Cardiac muscle cell (in vitro differentiated cells and primary cell): ENCODE measurements around the gene DNAH6. TPM values are rescaled to one million over a fixed set of nuclear protein-coding genes. Genes with fewer than 3 reads are reported as not detected.
A peak's percentile ranks its signal among the peaks of the same experiment; 100 is the strongest.
"Not testable (repeated sequence)": the region's sequence is repeated elsewhere in the genome, so short reads cannot be mapped to it uniquely, and the experiment has no call there.

Source experiments
- DNase-seq, 2 donors: peaks; one replicate each; pipeline versions ENCODE4 v3.0.0 to v3.0.0-alpha.2; 2010 to 2017; ENCODE audit warnings: low read depth in 1 of 2, low spot score in 1 of 2
- H3K27ac ChIP-seq: fragments of 200-600 bp; sonication (generic); 2 replicates; pipeline ENCODE4 v1.5.1; 2016
- H3K27me3 ChIP-seq: fragments of 200-600 bp; sonication (generic); 2 replicates; pipeline ENCODE4 v1.6.0; 2016; ENCODE audit warnings: control low read depth
- H3K36me3 ChIP-seq: fragments of 200-600 bp; sonication (generic); 2 replicates; pipeline ENCODE4 v1.5.1; 2016; ENCODE audit warnings: control low read depth
- H3K4me1 ChIP-seq: fragments of 200-600 bp; sonication (generic); 2 replicates; pipeline ENCODE4 v1.8.1; 2017; ENCODE audit warnings: low read depth, mild to moderate bottlenecking, mixed run types
- H3K4me3 ChIP-seq: fragments of 200-600 bp; sonication (generic); 2 replicates; pipeline ENCODE4 v1.5.1; 2016; ENCODE audit warnings: mild to moderate bottlenecking
- H3K9me3 ChIP-seq: fragments of 200-600 bp; sonication (generic); 2 replicates; pipeline ENCODE4 v1.5.1; 2017; ENCODE audit warnings: low read depth, mild to moderate bottlenecking, control low read depth
- polyA plus RNA-seq: library from polyadenylated mRNA; unstranded; fragments of >200 nt; fragmentation: Nextera tagmentation; extraction: Ambion mirVana; gene quantifications from 2 replicates; pipeline ENCODE4 v1.2.1, GENCODE V29; 2016
- total RNA-seq: library from RNA; depleted of rRNA; stranded (reverse); fragments of >200 nt; gene quantifications from 2 replicates; pipeline ENCODE4 v1.2.3, GENCODE V29; 2016
- TF ChIP-seq, protein P1 (sequence below): IDR thresholded peaks from 2 replicates; pipeline ENCODE4 v1.5.1; 2012; ENCODE audit warnings: low read depth, mild to moderate bottlenecking, low read length

Gene DNAH6
- total and polyA plus RNA-seq, 2 experiments from 2014 or later: 0.66 to 0.73 TPM

DNA sequence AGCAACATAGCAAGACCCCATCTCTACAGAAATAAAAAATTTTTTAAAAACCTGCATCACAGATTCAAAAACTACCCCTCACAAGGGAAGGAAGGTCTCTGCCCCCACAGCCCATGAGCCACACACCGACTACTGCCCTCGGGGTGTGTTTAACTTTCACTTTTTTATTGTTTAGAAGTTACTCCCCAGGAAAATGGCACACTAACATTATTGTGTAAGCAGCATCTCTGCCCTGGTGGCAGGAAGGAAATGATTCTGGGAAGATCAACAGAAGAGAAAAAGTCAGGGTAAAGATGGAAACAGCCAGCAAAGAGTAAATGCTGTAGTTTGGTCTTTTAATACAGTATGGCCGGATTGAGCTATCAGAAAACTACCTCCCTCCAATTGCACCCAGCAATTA is 342.6 kb downstream of the DNAH6 start:
- Histone ChIP-seq H3K9me3 (no peaks in the 10 kb centered on the region), H3K36me3 (no peaks in the 10 kb centered on the region)
- no peak for DNase-seq

DNA sequence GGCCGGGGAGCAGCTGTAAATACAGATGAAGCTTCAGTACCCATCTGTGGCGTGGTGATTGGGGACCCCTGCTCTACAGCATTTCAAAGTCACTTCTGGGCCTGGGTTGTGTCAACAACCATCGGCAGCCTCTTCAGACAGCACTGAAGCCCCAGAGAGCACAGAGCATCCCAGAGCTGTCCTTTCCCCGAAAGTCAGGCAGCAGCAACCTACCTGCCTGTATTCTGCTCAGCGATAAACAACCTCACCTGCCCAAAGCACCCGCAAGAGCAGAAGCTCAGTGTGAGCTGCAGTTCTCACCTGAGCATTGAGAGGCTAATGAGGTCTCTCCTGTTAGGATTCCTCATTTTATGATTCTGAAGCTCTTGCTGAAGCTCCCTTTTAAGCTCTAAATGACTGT is 345.2 kb downstream of the DNAH6 start:
- no peak for DNase-seq
- TF ChIP-seq, protein P1, sequence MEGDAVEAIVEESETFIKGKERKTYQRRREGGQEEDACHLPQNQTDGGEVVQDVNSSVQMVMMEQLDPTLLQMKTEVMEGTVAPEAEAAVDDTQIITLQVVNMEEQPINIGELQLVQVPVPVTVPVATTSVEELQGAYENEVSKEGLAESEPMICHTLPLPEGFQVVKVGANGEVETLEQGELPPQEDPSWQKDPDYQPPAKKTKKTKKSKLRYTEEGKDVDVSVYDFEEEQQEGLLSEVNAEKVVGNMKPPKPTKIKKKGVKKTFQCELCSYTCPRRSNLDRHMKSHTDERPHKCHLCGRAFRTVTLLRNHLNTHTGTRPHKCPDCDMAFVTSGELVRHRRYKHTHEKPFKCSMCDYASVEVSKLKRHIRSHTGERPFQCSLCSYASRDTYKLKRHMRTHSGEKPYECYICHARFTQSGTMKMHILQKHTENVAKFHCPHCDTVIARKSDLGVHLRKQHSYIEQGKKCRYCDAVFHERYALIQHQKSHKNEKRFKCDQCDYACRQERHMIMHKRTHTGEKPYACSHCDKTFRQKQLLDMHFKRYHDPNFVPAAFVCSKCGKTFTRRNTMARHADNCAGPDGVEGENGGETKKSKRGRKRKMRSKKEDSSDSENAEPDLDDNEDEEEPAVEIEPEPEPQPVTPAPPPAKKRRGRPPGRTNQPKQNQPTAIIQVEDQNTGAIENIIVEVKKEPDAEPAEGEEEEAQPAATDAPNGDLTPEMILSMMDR: no peak
- Histone ChIP-seq H3K4me1 (no peaks in the 10 kb centered on the region), H3K36me3 (no peaks in the 10 kb centered on the region), H3K4me3 (no peak overlapping the region), H3K9me3 (no peaks in the 10 kb centered on the region), H3K27ac (no peak overlapping the region), H3K27me3 (peaks cover 6% of the 10 kb centered on the region)

More for the DNA sequence above, 342.6 kb downstream of the DNAH6 start:
- Histone ChIP-seq H3K27ac (no peak overlapping the region), H3K4me3 (no peak overlapping the region), H3K27me3 (peaks cover 6% of the 10 kb centered on the region), H3K4me1 (no peaks in the 10 kb centered on the region)
- TF ChIP-seq, protein P1: no peak

DNA sequence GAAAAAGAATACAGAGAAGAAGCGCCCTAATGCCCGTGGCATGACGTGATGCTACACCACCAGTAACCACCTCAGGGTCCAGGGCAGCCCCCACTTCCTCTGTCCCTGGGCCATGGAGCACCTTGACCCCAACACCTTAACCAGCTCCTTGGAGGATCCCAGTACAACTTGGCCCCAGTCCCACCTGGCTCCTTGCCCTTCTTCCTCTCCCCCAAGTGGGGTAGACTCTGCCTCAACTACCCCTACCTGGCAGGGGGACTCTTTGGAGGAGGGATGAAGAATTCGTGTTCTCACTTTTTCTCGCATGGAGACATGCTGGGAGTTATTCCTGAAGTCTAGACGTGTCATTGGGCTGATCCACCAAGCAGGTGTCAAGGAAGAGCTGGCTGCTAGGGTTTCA is 345.7 kb downstream of the DNAH6 start:
- H3K27me3 ChIP-seq: peaks cover 6% of the 10 kb centered on the region
- H3K9me3 ChIP-seq: no peaks in the 10 kb centered on the region
- no peaks in the 10 kb centered on the region for H3K36me3 ChIP-seq
- no peak overlapping the region for H3K27ac ChIP-seq
- no peak overlapping the region for H3K4me3 ChIP-seq
- H3K4me1 ChIP-seq: no peaks in the 10 kb centered on the region
- no peak for DNase-seq
- TF ChIP-seq, protein P1: no peak

DNA sequence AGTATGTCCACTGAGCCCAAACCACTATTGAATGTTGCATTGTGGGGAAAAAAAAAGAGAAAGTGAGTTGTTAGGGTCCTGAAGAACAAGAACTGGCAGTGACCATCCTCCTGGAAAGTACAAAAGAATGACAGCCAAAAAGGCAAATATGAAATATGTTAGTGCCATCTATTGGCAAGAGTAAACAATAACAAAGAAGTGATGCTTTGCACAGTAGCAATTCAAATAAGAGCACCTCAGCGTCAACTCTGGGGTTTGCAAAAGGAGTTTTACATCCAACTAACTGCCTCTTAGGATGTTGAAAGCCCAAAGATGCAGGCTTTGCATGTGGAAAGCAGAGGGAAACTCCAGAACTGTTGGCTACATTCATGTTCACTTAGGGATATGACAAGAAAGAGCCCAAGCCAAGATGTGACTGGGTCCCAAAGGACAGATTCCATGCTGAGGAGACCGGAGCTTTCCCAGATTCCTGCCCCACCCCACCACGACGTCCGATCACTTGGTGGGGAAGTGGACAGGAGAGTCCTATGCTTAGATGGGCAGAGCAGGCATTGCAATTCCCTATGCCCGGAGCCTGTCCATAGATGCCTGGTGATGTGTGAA is 349.0 kb downstream of the DNAH6 start:
- TF ChIP-seq, protein P1: no peak
- H3K4me1 ChIP-seq: no peaks in the 10 kb centered on the region
- no peaks in the 10 kb centered on the region for H3K36me3 ChIP-seq
- H3K4me3 ChIP-seq: no peak overlapping the region
- no peak overlapping the region for H3K27ac ChIP-seq
- H3K27me3 ChIP-seq: peaks cover 6% of the 10 kb centered on the region
- H3K9me3 ChIP-seq: no peaks in the 10 kb centered on the region
- peak in 1 of 2 donors; percentile 55 for DNase-seq

DNA sequence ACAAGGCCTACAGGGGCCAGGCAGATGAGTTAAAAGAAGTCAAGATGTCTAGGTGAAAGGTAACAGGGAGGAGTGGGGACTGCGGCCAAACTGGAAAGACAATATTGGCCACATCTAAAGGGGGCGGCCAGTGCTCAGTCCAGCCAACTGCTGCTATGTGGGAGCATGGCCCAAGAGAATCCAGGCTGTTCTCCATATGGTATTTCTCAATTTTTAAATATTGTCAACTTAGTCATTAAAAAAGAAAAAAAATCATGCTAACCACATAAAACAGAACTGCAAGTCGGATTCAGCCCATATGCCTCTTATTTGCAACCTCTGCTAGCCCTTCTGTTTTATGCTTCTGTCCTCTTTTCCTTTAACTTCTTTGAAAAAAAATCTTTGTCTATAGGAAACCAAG is 349.8 kb downstream of the DNAH6 start:
- H3K4me3 ChIP-seq: no peak overlapping the region
- TF ChIP-seq, protein P1: no peak
- H3K27ac ChIP-seq: no peak overlapping the region
- H3K36me3 ChIP-seq: no peaks in the 10 kb centered on the region
- DNase-seq: peak in 1 of 2 donors; percentile 36
- no peaks in the 10 kb centered on the region for H3K4me1 ChIP-seq
- no peaks in the 10 kb centered on the region for H3K9me3 ChIP-seq
- H3K27me3 ChIP-seq: peaks cover 6% of the 10 kb centered on the region

DNA sequence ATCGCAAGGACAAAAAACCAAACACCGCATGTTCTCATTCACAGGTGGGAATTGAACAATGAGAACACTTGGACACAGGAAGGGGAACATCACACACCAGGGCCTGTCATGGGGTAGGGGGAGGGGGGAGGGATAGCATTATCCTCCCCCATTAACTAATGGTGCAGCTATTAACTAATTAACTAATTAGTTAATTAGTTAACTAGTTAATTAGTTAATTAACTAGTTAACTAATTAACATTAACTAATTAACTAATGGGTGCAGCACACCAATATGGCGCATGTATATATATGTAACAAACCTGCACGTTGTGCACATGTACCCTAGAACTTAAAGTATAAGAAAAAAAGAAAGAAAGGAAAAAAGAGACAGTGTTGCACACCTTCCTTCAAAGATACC is 352.0 kb downstream of the DNAH6 start:
- not testable (repeated sequence) for H3K4me3 ChIP-seq, H3K27me3 ChIP-seq, H3K4me1 ChIP-seq, H3K9me3 ChIP-seq, H3K36me3 ChIP-seq, DNase-seq, H3K27ac ChIP-seq

Other genes starting within 250 kb of the DNAH6 start
- gene SUCLG1, start 57.2 kb upstream of the DNAH6 start, total RNA-seq: 56.4 and 90.8 TPM in 2 replicates
- gene SUCLG1, start 57.2 kb upstream of the DNAH6 start, polyA plus RNA-seq: 158 TPM in 2 replicates